Breast epithelium (tissue), 4 donors: ENCODE data around the gene TMEM63C. TPM values are rescaled to one million over a fixed set of nuclear protein-coding genes. Genes with fewer than 3 reads are reported as not detected.

Experiments used
- DNase-seq, 2 donors: peaks; one replicate each; pipeline ENCODE4 v3.0.0-alpha.2; 2019; ENCODE audit warnings: low spot score in 2 of 2
- H3K27ac ChIP-seq, 2 donors: fragments of 200-600 bp; sonication (generic) in 1 of 2; one replicate each; pipeline ENCODE4 v1.5.1; 2016 to 2019; ENCODE audit warnings: mild to moderate bottlenecking in 1 of 2
- H3K27me3 ChIP-seq, 2 donors: fragments of 200-600 bp; sonication (generic) in 1 of 2; one replicate each; pipeline versions ENCODE4 v1.5.1 to v1.6.0; 2017 to 2019; ENCODE audit warnings: control low read depth in 1 of 2, mild to moderate bottlenecking in 1 of 2
- H3K36me3 ChIP-seq: fragments of 200-600 bp; one replicate; pipeline ENCODE4 v1.5.1; 2019
- H3K4me1 ChIP-seq, 2 donors: fragments of 200-600 bp; sonication (generic); one replicate each; pipeline ENCODE4 v1.5.1; 2016 to 2019; ENCODE audit warnings: control low read depth in 1 of 2
- H3K4me3 ChIP-seq, 3 donors: fragments of 200-600 bp; sonication (generic); 1 replicate in 2 of 3; 2 replicates in 1 of 3; pipeline ENCODE4 v1.5.1; 2016 to 2019; ENCODE audit warnings: mild to moderate bottlenecking in 3 of 3, moderate library complexity in 2 of 3
- H3K9me3 ChIP-seq, 2 donors: fragments of 200-600 bp; sonication (generic) in 1 of 2; one replicate each; pipeline ENCODE4 v1.5.1; 2016 to 2019; ENCODE audit warnings: control low read depth in 1 of 2
- CTCF ChIP-seq, 3 donors: fragments of 450-650 bp; IDR thresholded peaks; one replicate each; pipeline ENCODE4 v1.5.1; 2016 to 2017; ENCODE audit warnings: antibody characterized with exemption in 3 of 3, mild to moderate bottlenecking in 3 of 3, moderate library complexity in 3 of 3
- POLR2A ChIP-seq: fragments of 450-650 bp; IDR thresholded peaks from one replicate; pipeline ENCODE4 v1.6.1; 2016; ENCODE audit warnings: antibody characterized with exemption, mild to moderate bottlenecking, moderate library complexity
- POLR2AphosphoS5 ChIP-seq, 3 donors: sonication (generic); formaldehyde crosslinking; IDR thresholded peaks; one replicate each; pipeline ENCODE4 v1.6.1; 2017; ENCODE audit warnings: antibody characterized with exemption in 3 of 3
- intact Hi-C: fragments of 100-400 bp; cut with DNase I; formaldehyde crosslinking; loops from one replicate; pipeline ENCODE4 v1.15.1; 2023; ENCODE audit warnings: low total_unique reads
- total RNA-seq, 3 donors: library from RNA; depleted of rRNA; stranded (reverse); fragments of >200 nt; gene quantifications; one replicate each; pipeline ENCODE4 v1.1.0, GENCODE V29; 2016

The TMEM63C gene
- total RNA-seq, 3 donors from 2014 or later = 0.16 to 8.0 (median 3.9) TPM

DNA sequence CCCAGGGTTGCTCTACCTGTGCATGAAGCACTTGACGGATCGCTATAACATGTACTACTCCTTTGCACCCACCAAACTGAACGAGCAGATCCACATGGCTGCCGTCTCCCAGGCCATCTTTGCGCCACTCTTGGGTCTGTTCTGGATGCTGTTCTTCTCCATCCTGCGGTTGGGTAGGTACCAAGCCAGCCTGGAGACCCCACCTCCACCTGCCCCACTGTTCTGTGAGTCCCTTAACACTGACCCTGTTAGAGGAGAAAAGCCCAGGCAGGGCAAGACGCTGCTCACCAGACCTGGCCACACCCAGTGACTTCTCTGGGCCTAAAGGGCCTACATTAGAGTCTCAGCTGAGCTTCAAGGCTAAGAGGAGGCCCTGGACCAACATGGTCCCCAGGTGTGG lies 67.7 kb downstream of the TMEM63C start:
- Histone ChIP-seq H3K4me3 (no peak overlapping the region), H3K9me3 (no peaks in the 10 kb centered on the region), H3K27me3 (no peaks in the 10 kb centered on the region), H3K36me3 (no peaks in the 10 kb centered on the region), H3K27ac (no peak overlapping the region), H3K4me1 (no peaks in the 10 kb centered on the region)
- DNase-seq = no peak
- intact Hi-C loops = no loop called here
- TF ChIP-seq POLR2AphosphoS5 (IDR thresholded peaks at IDR 0.05) (no peak), POLR2A (no peak), CTCF (IDR thresholded peaks at IDR 0.05) (no peak)

- Histone ChIP-seq H3K36me3 (no peaks in the 10 kb centered on the region), H3K9me3 (no peaks in the 10 kb centered on the region), H3K4me1 (no peaks in the 10 kb centered on the region), H3K4me3 (no peak overlapping the region), H3K27me3 (no peaks in the 10 kb centered on the region), H3K27ac (no peak overlapping the region)
- intact Hi-C loops = no loop called here
- no peak for TF ChIP-seq POLR2AphosphoS5 (IDR thresholded peaks at IDR 0.05)
- TF ChIP-seq POLR2A = no peak
- no peak for TF ChIP-seq CTCF (IDR thresholded peaks at IDR 0.05)
- no peak for DNase-seq
These were observed 69.3 kb downstream of the TMEM63C start for GRCh38 chr14:77250927-77251326.

GRCh38 chr14:77251870-77252269 lies 70.3 kb downstream of the TMEM63C start:
- intact Hi-C loops = no loop called here
- Histone ChIP-seq H3K36me3 (no peaks in the 10 kb centered on the region), H3K9me3 (no peaks in the 10 kb centered on the region), H3K27ac (no peak overlapping the region), H3K4me1 (no peaks in the 10 kb centered on the region), H3K27me3 (no peaks in the 10 kb centered on the region), H3K4me3 (no peak overlapping the region)
- no peak for DNase-seq
- TF ChIP-seq CTCF (IDR thresholded peaks at IDR 0.05) (no peak), POLR2AphosphoS5 (IDR thresholded peaks at IDR 0.05) (no peak), POLR2A (no peak)

- Histone ChIP-seq H3K4me3 (no peak overlapping the region), H3K27ac (no peak overlapping the region), H3K27me3 (no peaks in the 10 kb centered on the region), H3K36me3 (no peaks in the 10 kb centered on the region), H3K9me3 (no peaks in the 10 kb centered on the region), H3K4me1 (no peaks in the 10 kb centered on the region)
- no peak for DNase-seq
- intact Hi-C loops = no loop called here
- TF ChIP-seq CTCF (IDR thresholded peaks at IDR 0.05) (no peak), POLR2A (no peak), POLR2AphosphoS5 (IDR thresholded peaks at IDR 0.05) (no peak)
These were observed 72.0 kb downstream of the TMEM63C start for GRCh38 chr14:77253333-77254190.

DNA sequence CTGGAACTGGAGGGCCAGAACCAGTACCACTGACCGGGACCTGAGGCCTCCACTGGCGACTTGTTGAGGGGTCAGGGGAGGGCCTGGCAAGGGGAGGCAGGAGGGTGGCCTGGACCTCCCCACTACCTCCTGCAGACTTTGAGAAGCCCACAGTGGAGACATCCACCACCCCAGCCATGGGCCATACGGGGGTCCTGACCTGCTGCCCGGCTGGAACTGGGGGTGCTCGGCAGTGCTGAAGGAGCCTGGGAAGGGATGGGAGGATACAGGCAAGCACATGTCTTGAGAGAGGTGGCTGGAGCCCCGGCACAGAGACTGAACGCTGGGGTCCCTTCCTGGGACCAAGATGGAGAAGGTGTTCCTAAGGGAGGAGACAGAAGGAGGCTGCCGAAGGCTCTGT lies 75.1 kb downstream of the TMEM63C start:
- TF ChIP-seq POLR2AphosphoS5 (IDR thresholded peaks at IDR 0.05) = no peak
- no peak for TF ChIP-seq CTCF (IDR thresholded peaks at IDR 0.05)
- TF ChIP-seq POLR2A = no peak
- H3K4me1 ChIP-seq = no peaks in the 10 kb centered on the region
- no peaks in the 10 kb centered on the region for H3K9me3 ChIP-seq
- intact Hi-C loops = no loop called here
- no peak overlapping the region for H3K4me3 ChIP-seq
- DNase-seq = no peak
- no peaks in the 10 kb centered on the region for H3K27me3 ChIP-seq
- no peak overlapping the region for H3K27ac ChIP-seq
- H3K36me3 ChIP-seq = no peaks in the 10 kb centered on the region
